Loucy (cell line): ENCODE measurements around the gene TASP1.

Experiments used
- EZH2phosphoT487 ChIP-seq: fragments of 200-600 bp; IDR thresholded peaks from 2 replicates; pipeline ENCODE4 v1.6.1; 2018; ENCODE audit warnings: antibody characterized with exemption, mild to moderate bottlenecking, moderate library complexity, borderline replicate concordance
- TF ChIP-seq, protein P1 (sequence below): fragments of 200-600 bp; sonication (generic); conservative IDR thresholded peaks from 2 replicates; pipeline ENCODE4 v1.5.1; 2014; ENCODE audit warnings: mild to moderate bottlenecking, antibody characterized with exemption, low read length

GRCh38 chr20:13455713-13456112, 183.0 kb downstream of the TASP1 start:
- TF ChIP-seq, protein P1, sequence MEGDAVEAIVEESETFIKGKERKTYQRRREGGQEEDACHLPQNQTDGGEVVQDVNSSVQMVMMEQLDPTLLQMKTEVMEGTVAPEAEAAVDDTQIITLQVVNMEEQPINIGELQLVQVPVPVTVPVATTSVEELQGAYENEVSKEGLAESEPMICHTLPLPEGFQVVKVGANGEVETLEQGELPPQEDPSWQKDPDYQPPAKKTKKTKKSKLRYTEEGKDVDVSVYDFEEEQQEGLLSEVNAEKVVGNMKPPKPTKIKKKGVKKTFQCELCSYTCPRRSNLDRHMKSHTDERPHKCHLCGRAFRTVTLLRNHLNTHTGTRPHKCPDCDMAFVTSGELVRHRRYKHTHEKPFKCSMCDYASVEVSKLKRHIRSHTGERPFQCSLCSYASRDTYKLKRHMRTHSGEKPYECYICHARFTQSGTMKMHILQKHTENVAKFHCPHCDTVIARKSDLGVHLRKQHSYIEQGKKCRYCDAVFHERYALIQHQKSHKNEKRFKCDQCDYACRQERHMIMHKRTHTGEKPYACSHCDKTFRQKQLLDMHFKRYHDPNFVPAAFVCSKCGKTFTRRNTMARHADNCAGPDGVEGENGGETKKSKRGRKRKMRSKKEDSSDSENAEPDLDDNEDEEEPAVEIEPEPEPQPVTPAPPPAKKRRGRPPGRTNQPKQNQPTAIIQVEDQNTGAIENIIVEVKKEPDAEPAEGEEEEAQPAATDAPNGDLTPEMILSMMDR, result no peak
- TF ChIP-seq EZH2phosphoT487, result no peak
